ENCODE measurements around the gene DENND11.

GRCh38 chr7:141691540-141691939, 10.4 kb downstream of the DENND11 start:
- TF ChIP-seq CSDC2 (CRISPR knock-in tag; IDR thresholded peaks at IDR 0.05) (no peak), ZNF565 (CRISPR knock-in tag; conservative IDR thresholded peaks at IDR 0.05; ENCODE audit: low read depth) (no peak), OSR1 (CRISPR knock-in tag; IDR thresholded peaks at IDR 0.05) (no peak), PATZ1 (CRISPR knock-in tag; IDR thresholded peaks at IDR 0.05; ENCODE audit: borderline replicate concordance) (no peak), ZFP30 (CRISPR knock-in tag; IDR thresholded peaks at IDR 0.05) (no peak), TOX (CRISPR knock-in tag; IDR thresholded peaks at IDR 0.05; ENCODE audit: borderline replicate concordance) (no peak), BACH2 (CRISPR knock-in tag; IDR thresholded peaks at IDR 0.05; ENCODE audit: borderline replicate concordance) (no peak)
